Coronary artery (tissue), 2 donors: Measurements from ENCODE around the gene GAGE12J.
"Not testable (repeated sequence)": the region's sequence is repeated elsewhere in the genome, so short reads cannot be mapped to it uniquely, and the experiment has no call there.

Experiments
- DNase-seq: peaks from one replicate; pipeline ENCODE4 v3.0.0-alpha.2; 2017; ENCODE audit warnings: low spot score
- H3K27ac ChIP-seq, 2 donors: fragments of 200-600 bp; sonication (generic); one replicate each; pipeline ENCODE4 v1.5.1; 2016 to 2019
- H3K4me3 ChIP-seq: fragments of 200-600 bp; sonication (generic); 2 replicates; pipeline ENCODE4 v1.5.1; 2016; ENCODE audit warnings: mild to moderate bottlenecking, moderate library complexity
- TF ChIP-seq, protein P1 (sequence below): fragments of 200-600 bp; sonication (generic); IDR thresholded peaks from one replicate; pipeline ENCODE4 v1.5.1; 2019; ENCODE audit warnings: antibody characterized with exemption

Gene GAGE12J

DNA sequence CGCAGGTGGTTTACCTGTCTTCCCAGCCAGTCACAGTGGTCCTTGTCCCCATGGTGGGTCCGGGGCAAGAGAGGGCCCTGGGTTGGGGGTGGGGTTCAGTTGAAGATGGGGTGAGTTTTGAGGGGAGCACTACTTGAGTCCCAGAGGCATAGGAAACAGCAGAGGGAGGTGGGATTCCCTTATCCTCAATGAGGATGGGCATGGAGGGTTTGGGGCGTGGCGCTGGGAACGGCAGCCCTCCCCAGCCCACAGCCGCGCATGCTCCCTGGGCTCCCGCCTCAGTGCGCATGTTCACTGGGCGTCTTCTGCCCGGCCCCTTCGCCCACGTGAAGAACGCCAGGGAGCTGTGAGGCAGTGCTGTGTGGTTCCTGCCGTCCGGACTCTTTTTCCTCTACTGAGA lies at the start of gene GAGE12J:
GAGE12J (plus strand) TSS at position 301 of the 400 bp plus-strand sequence. CDS start 1,157 bp downstream, outside the sequence.
- not testable (repeated sequence) for H3K4me3 ChIP-seq, H3K27ac ChIP-seq, DNase-seq

- DNase-seq = no peak
- TF ChIP-seq, protein P1, sequence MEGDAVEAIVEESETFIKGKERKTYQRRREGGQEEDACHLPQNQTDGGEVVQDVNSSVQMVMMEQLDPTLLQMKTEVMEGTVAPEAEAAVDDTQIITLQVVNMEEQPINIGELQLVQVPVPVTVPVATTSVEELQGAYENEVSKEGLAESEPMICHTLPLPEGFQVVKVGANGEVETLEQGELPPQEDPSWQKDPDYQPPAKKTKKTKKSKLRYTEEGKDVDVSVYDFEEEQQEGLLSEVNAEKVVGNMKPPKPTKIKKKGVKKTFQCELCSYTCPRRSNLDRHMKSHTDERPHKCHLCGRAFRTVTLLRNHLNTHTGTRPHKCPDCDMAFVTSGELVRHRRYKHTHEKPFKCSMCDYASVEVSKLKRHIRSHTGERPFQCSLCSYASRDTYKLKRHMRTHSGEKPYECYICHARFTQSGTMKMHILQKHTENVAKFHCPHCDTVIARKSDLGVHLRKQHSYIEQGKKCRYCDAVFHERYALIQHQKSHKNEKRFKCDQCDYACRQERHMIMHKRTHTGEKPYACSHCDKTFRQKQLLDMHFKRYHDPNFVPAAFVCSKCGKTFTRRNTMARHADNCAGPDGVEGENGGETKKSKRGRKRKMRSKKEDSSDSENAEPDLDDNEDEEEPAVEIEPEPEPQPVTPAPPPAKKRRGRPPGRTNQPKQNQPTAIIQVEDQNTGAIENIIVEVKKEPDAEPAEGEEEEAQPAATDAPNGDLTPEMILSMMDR = no peak
- H3K27ac ChIP-seq = no peak overlapping the region
- peak overlapping the region; percentile 88 for H3K4me3 ChIP-seq
These were observed 49.4 kb upstream of the GAGE12J start for GRCh38 chrX:49272421-49272820.

- no peak overlapping the region for H3K27ac ChIP-seq
- no peak for DNase-seq
- TF ChIP-seq, protein P1 = no peak
- H3K4me3 ChIP-seq = no peak overlapping the region
These were observed 48.6 kb upstream of the GAGE12J start for GRCh38 chrX:49273181-49273727.

- no peak overlapping the region for H3K4me3 ChIP-seq
- no peak for DNase-seq
- no peak overlapping the region for H3K27ac ChIP-seq
- TF ChIP-seq, protein P1 = no peak
These were observed 45.6 kb upstream of the GAGE12J start for GRCh38 chrX:49276207-49276606.

- TF ChIP-seq, protein P1 = no peak
- Histone ChIP-seq H3K27ac (no peak overlapping the region), H3K4me3 (no peak overlapping the region)
- peak; percentile 69 for DNase-seq
These were observed 44.9 kb upstream of the GAGE12J start for GRCh38 chrX:49276671-49277534.

GRCh38 chrX:49277535-49277830 lies 44.4 kb upstream of the GAGE12J start:
- Histone ChIP-seq H3K27ac (no peak overlapping the region), H3K4me3 (no peak overlapping the region)
- no peak for DNase-seq
- TF ChIP-seq, protein P1 = no peak

GRCh38 chrX:49278081-49278480 lies 43.8 kb upstream of the GAGE12J start:
- Histone ChIP-seq H3K27ac (no peak overlapping the region), H3K4me3 (no peak overlapping the region)
- DNase-seq = no peak
- TF ChIP-seq, protein P1 = no peak
